A549 (cell line): ENCODE results near the gene PPM1L. TPM values are rescaled to one million over a fixed set of nuclear protein-coding genes. Genes with fewer than 3 reads are reported as not detected.

Experiments used
- ATAC-seq, 2 experiments: fragments of 200-7000 bp in 1 of 2; fragments of >200 bp in 1 of 2; cut with Nextera tagmentation in 1 of 2; cut with Tn5 transposase in 1 of 2; 3 replicates each; pipeline versions ENCODE4 v1.8.0 to v1.9.1; 2018 to 2020; ENCODE audit warnings: mild to moderate bottlenecking in 1 of 2, moderate library complexity in 1 of 2
- CTCF ChIA-PET: fragments of 300-600 bp; sonication (Branson Sonifier 250); formaldehyde crosslinking; extraction: SDS; loops from one replicate; lab custom pipeline; 2021; ENCODE audit warnings: antibody characterized with exemption, inconsistent platforms; lab: Yijun Ruan, JAX
- POLR2A ChIA-PET: fragments of 350-600 bp; formaldehyde crosslinking; extraction: SDS; loops from one replicate; lab custom pipeline; 2021; ENCODE audit warnings: antibody characterized with exemption, inconsistent platforms; lab: Yijun Ruan, JAX
- DNase-seq, 2 experiments: peaks; one replicate each; pipeline versions ENCODE4 v3.0.0 to v3.0.0-alpha.2; 2011 to 2016; ENCODE audit warnings: low read depth in 1 of 2, low spot score in 1 of 2
- FAIRE-seq: peaks from 2 replicates; lab custom pipeline; 2011; peaks lifted over from hg19 to GRCh38; lab: Jason Lieb, UNC
- H3K27ac ChIP-seq, 2 experiments: fragments of >200 bp; sonication (Bioruptor Twin); formaldehyde crosslinking; 3 replicates each; pipeline ENCODE4 v1.5.1; 2016 to 2017
- H3K4me1 ChIP-seq: fragments of >200 bp; sonication (Bioruptor Twin); formaldehyde crosslinking; 3 replicates; pipeline ENCODE4 v1.6.1; 2016
- H3K4me2 ChIP-seq: fragments of >200 bp; sonication (Bioruptor Twin); formaldehyde crosslinking; 3 replicates; pipeline ENCODE4 v1.6.1; 2016
- H3K4me3 ChIP-seq: fragments of >200 bp; sonication (Bioruptor Twin); formaldehyde crosslinking; 3 replicates; pipeline ENCODE4 v1.5.1; 2016
- H3K9me3 ChIP-seq: fragments of >200 bp; sonication (Bioruptor Twin); formaldehyde crosslinking; 3 replicates; pipeline ENCODE4 v1.6.1; 2016
- BHLHE40 ChIP-seq: IDR thresholded peaks from 2 replicates; pipeline ENCODE4 v1.6.1; 2012; ENCODE audit warnings: low read depth, low read length, inconsistent platforms
- CBX2 ChIP-seq: fragments of 200-600 bp; sonication (generic); IDR thresholded peaks from 2 replicates; pipeline ENCODE4 v1.6.1; 2016; ENCODE audit warnings: low read depth, mild to moderate bottlenecking, borderline replicate concordance
- CEBPB ChIP-seq, 2 experiments: fragments of >200 bp in 1 of 2; sonication (Bioruptor Twin) in 1 of 2; formaldehyde crosslinking in 1 of 2; IDR thresholded peaks; 2 replicates each; pipeline ENCODE4 v1.6.1; 2012 to 2016
- CHD2 ChIP-seq: fragments of 150-350 bp; IDR thresholded peaks from 2 replicates; pipeline ENCODE4 v1.6.1; 2014; ENCODE audit warnings: low read length; ENCODE audit not compliant: partially characterized antibody
- CHD4 ChIP-seq: fragments of 200-600 bp; sonication (generic); IDR thresholded peaks from 2 replicates; pipeline ENCODE4 v1.6.1; 2016; ENCODE audit warnings: antibody characterized with exemption, mild to moderate bottlenecking, borderline replicate concordance
- E2F6 ChIP-seq: IDR thresholded peaks from 2 replicates; pipeline ENCODE4 v1.6.1; 2012; ENCODE audit warnings: low read depth, borderline replicate concordance
- ELK1 ChIP-seq: fragments of 150-350 bp; IDR thresholded peaks from 2 replicates; pipeline ENCODE4 v1.6.1; 2014; ENCODE audit warnings: low read depth, mild to moderate bottlenecking, low read length
- EP300 ChIP-seq, 2 experiments: fragments of >200 bp; sonication (Bioruptor Twin); formaldehyde crosslinking; IDR thresholded peaks; 2 replicates in 1 of 2; 3 replicates in 1 of 2; pipeline ENCODE4 v1.6.1; 2016 to 2017
- FOSL2 ChIP-seq, 2 experiments: fragments of 450-650 bp in 1 of 2; fragments of >200 bp in 1 of 2; sonication (Bioruptor Twin) in 1 of 2; formaldehyde crosslinking; IDR thresholded peaks; 2 replicates each; pipeline versions ENCODE4 v1.5.0 to v1.6.1; 2016 to 2020; ENCODE audit warnings: mild to moderate bottlenecking in 1 of 2, moderate library complexity in 1 of 2
- GATA3 ChIP-seq: IDR thresholded peaks from 2 replicates; pipeline ENCODE4 v1.6.1; 2012; ENCODE audit warnings: borderline replicate concordance
- HDAC2 ChIP-seq: fragments of 200-600 bp; sonication (generic); IDR thresholded peaks from 2 replicates; pipeline ENCODE4 v1.6.1; 2016
- HES2 ChIP-seq: fragments of >200 bp; sonication (Bioruptor Twin); formaldehyde crosslinking; IDR thresholded peaks from 2 replicates; pipeline ENCODE4 v1.6.1; 2016
- HMGXB4 ChIP-seq: fragments of 250-450 bp; sonication (Bioruptor Pico); IDR thresholded peaks from 2 replicates; pipeline ENCODE4 v1.5.0; 2021; ENCODE audit warnings: mild to moderate bottlenecking, moderate library complexity, borderline replicate concordance
- HOXA7 ChIP-seq: fragments of 250-450 bp; sonication (Bioruptor Pico); IDR thresholded peaks from 2 replicates; pipeline ENCODE4 v1.5.0; 2020; ENCODE audit warnings: mild to moderate bottlenecking, moderate library complexity
- HOXB13 ChIP-seq: fragments of 250-450 bp; sonication (Bioruptor Pico); IDR thresholded peaks from 2 replicates; pipeline ENCODE4 v1.5.0; 2020; ENCODE audit warnings: low read depth, mild to moderate bottlenecking, moderate library complexity
- JUN ChIP-seq, 2 experiments: fragments of >200 bp; sonication (Bioruptor Twin); formaldehyde crosslinking; IDR thresholded peaks; 2 replicates in 1 of 2; 3 replicates in 1 of 2; pipeline ENCODE4 v1.6.1; 2016 to 2017
- KDM1A ChIP-seq: fragments of 200-600 bp; sonication (generic); IDR thresholded peaks from 2 replicates; pipeline ENCODE4 v1.6.1; 2016; ENCODE audit warnings: low read depth, mild to moderate bottlenecking
- MYC ChIP-seq: IDR thresholded peaks from 2 replicates; pipeline ENCODE4 v1.6.1; 2012; ENCODE audit warnings: mild to moderate bottlenecking, inconsistent platforms, low read length, improper control_type of control experiment, borderline replicate concordance
- NPAS2 ChIP-seq: fragments of 250-450 bp; sonication (Bioruptor Pico); IDR thresholded peaks from 2 replicates; pipeline ENCODE4 v1.8.0; 2022; ENCODE audit warnings: mild to moderate bottlenecking, moderate library complexity, borderline replicate concordance
- NR3C1 ChIP-seq: fragments of >200 bp; sonication (Bioruptor Twin); formaldehyde crosslinking; IDR thresholded peaks from 3 replicates; pipeline ENCODE4 v1.6.1; 2017
- PHF8 ChIP-seq: fragments of 200-600 bp; sonication (generic); IDR thresholded peaks from 2 replicates; pipeline ENCODE4 v1.6.1; 2016; ENCODE audit warnings: low read depth, mild to moderate bottlenecking, antibody characterized with exemption, moderate library complexity, borderline replicate concordance
- POLR2A ChIP-seq: IDR thresholded peaks from 2 replicates; pipeline ENCODE4 v1.6.1; 2012; ENCODE audit warnings: mild to moderate bottlenecking, low read length
- RCOR1 ChIP-seq: fragments of 150-350 bp; IDR thresholded peaks from 2 replicates; pipeline ENCODE4 v1.6.1; 2014; ENCODE audit warnings: antibody characterized with exemption, low read length, low read depth
- RFX5 ChIP-seq: fragments of 450-650 bp; IDR thresholded peaks from 2 replicates; pipeline ENCODE4 v1.7.1; 2014; ENCODE audit warnings: antibody characterized with exemption, mild to moderate bottlenecking, moderate library complexity
- SMC3 ChIP-seq: fragments of >200 bp; sonication (Bioruptor Twin); formaldehyde crosslinking; IDR thresholded peaks from 3 replicates; pipeline ENCODE4 v1.6.1; 2018; ENCODE audit warnings: inconsistent platforms
- SREBF2 ChIP-seq: fragments of 450-650 bp; IDR thresholded peaks from 2 replicates; pipeline ENCODE4 v1.6.1; 2014; ENCODE audit warnings: mild to moderate bottlenecking, moderate library complexity
- TFCP2L1 ChIP-seq: fragments of 250-450 bp; sonication (Bioruptor Pico); IDR thresholded peaks from 2 replicates; pipeline ENCODE4 v1.5.0; 2021; ENCODE audit warnings: mild to moderate bottlenecking
- TP53 ChIP-seq: fragments of 250-450 bp; sonication (Bioruptor Pico); IDR thresholded peaks from 2 replicates; pipeline ENCODE4 v1.5.0; 2021; ENCODE audit warnings: mild to moderate bottlenecking, moderate library complexity
- ZC3H11A ChIP-seq: fragments of 450-650 bp; IDR thresholded peaks from 2 replicates; pipeline ENCODE4 v1.6.1; 2014; ENCODE audit warnings: antibody characterized with exemption, mild to moderate bottlenecking
- ZSCAN20 ChIP-seq: fragments of 250-450 bp; sonication (Bioruptor Pico); IDR thresholded peaks from 2 replicates; pipeline ENCODE4 v1.8.0; 2022; ENCODE audit warnings: mild to moderate bottlenecking, moderate library complexity
- WGBS: methylation state at CpG from one replicate; pipeline ENCODE4 v1.1.6; 2017; ENCODE audit errors: missing lambda C conversion rate; 5-methylcytosine and 5-hydroxymethylcytosine counted together
- polyA plus RNA-seq, 4 experiments: library from polyadenylated mRNA; depleted of rRNA in 3 of 4; stranded (reverse); fragments of >200 nt; fragmentation: RNase III in 1 of 4; extraction: RNeasy Plus Mini Kit Qiagen cat#74134 plus additional on column Dnase treatment in 1 of 4; gene quantifications; 2 replicates in 3 of 4; 3 replicates in 1 of 4; pipeline ENCODE4 v1.2.3, GENCODE V29; 2011 to 2017

Gene PPM1L
- polyA plus RNA-seq, 2 of the 4 experiments (the other 2 are of a cell fraction): 0.27 to 0.45 TPM

- TF ChIP-seq TP53 (no peak), EP300 (IDR thresholded peaks at IDR 0.05) (no peak), SREBF2 (no peak), CHD4 (no peak), HOXA7 (CRISPR knock-in tag) (no peak), ZSCAN20 (CRISPR knock-in tag) (no peak)
- TF ChIP-seq, all 56 proteins: peak for 0
These were observed 313.6 kb downstream of the PPM1L start (continued) for GRCh38 chr3:161069511-161070251.

- H3K27ac ChIP-seq: no peak overlapping the region
- ChIA-PET CTCF (no interaction called here), POLR2A (no interaction called here)
- TF ChIP-seq NPAS2 (CRISPR knock-in tag): no peak
- TF ChIP-seq CHD2: no peak
- TF ChIP-seq HMGXB4 (CRISPR knock-in tag): no peak
- TF ChIP-seq JUN (IDR thresholded peaks at IDR 0.05): no peak
- no peak for TF ChIP-seq RFX5
- no peak for TF ChIP-seq ZC3H11A
- TF ChIP-seq RCOR1: no peak
- no peak for TF ChIP-seq PHF8
- no peak for TF ChIP-seq HOXB13
- TF ChIP-seq SMC3: no peak
- TF ChIP-seq BHLHE40: no peak
- TF ChIP-seq TFCP2L1 (CRISPR knock-in tag): no peak
- no peak for TF ChIP-seq ELK1
- no peak for TF ChIP-seq FOSL2 (IDR thresholded peaks at IDR 0.05)
- TF ChIP-seq FOSL2 (CRISPR knock-in tag; IDR thresholded peaks at IDR 0.05): no peak
- no peak for TF ChIP-seq CBX2
- ATAC-seq: no peak
- FAIRE-seq: no peak
- H3K4me2 ChIP-seq: no peak overlapping the region
- no peaks in the 10 kb centered on the region for H3K4me1 ChIP-seq
- H3K9me3 ChIP-seq: no peaks in the 10 kb centered on the region
- DNase-seq: no peak
- 63% methylated on average over 9 of the region's 9 CpGs for WGBS
- no peak overlapping the region for H3K4me3 ChIP-seq
These were observed 314.4 kb downstream of the PPM1L start for GRCh38 chr3:161070252-161070930.

GRCh38 chr3:161070980-161071663 lies 315.1 kb downstream of the PPM1L start:
- POLR2A ChIA-PET: no interaction called here
- TF ChIP-seq ZC3H11A (no peak), CEBPB (IDR thresholded peaks at IDR 0.05) (no peak), HOXA7 (CRISPR knock-in tag) (no peak), ELK1 (no peak), CHD4 (no peak), KDM1A (no peak), TP53 (no peak), CHD2 (no peak), GATA3 (no peak), NR3C1 (no peak), HES2 (no peak), MYC (no peak), E2F6 (no peak), HDAC2 (no peak), NPAS2 (CRISPR knock-in tag) (no peak), CBX2 (no peak), POLR2A (no peak)

More at GRCh38 chr3:161070980-161071663, 315.1 kb downstream of the PPM1L start:
- H3K4me1 ChIP-seq: no peaks in the 10 kb centered on the region
- CTCF ChIA-PET: no interaction called here
- H3K4me3 ChIP-seq: no peak overlapping the region
- no peak overlapping the region for H3K4me2 ChIP-seq
- ATAC-seq: no peak
- H3K27ac ChIP-seq: no peak overlapping the region
- no peaks in the 10 kb centered on the region for H3K9me3 ChIP-seq
- DNase-seq: no peak
- no peak for FAIRE-seq
- 63% methylated on average over 6 of the region's 6 CpGs for WGBS
